Diencephalon (tissue), 1 donor: ENCODE data around the gene TARS3. TPM values are rescaled to one million over a fixed set of nuclear protein-coding genes. Genes with fewer than 3 reads are reported as not detected.

Source experiments
- small RNA-seq: library from RNA; depleted of rRNA; stranded (forward); fragments of <200 nt; gene quantifications from one replicate; pipeline ENCODE3, GENCODE V24; 2014
- total RNA-seq: library from RNA; depleted of rRNA; stranded (reverse); fragments of >200 nt; gene quantifications from one replicate; pipeline ENCODE4 v1.2.3, GENCODE V29; 2014

The TARS3 gene
- total RNA-seq = 29.8 TPM

GRCh38 chr15:101723874-101724674 lies at the start of gene TARS3:
Gene TARS3 (minus strand): TSS chr15:101724473. CDS start chr15:101724387, 86 bp downstream.

GRCh38 chr15:101652098-101652785 lies 72.0 kb downstream of the TARS3 start, which contains the start of gene TM2D3:
Gene TM2D3 (minus strand): TSS chr15:101652381. CDS start chr15:101652361, 20 bp downstream.

Small RNA genes lying within 50 kb of the gene (small RNA-seq; reads per million reads assigned to genes)
- gene RN7SL209P (not detected), gene RNU6-807P (not detected)

Other genes with a start within 250 kb of the TARS3 start
- 17.8 TPM for gene PCSK6, start 234.8 kb downstream of the TARS3 start, total RNA-seq
- gene TM2D3, start 72.1 kb downstream of the TARS3 start, total RNA-seq = 103 TPM
- gene OR4F6, start 79.0 kb upstream of the TARS3 start, total RNA-seq = 0.23 TPM
- not detected for gene OR4F15, start 87.7 kb upstream of the TARS3 start, total RNA-seq